HG03565 (cell line): Measurements from ENCODE around the gene ZNHIT2.

Experiments used
- ATAC-seq: cut with Tn5 transposase; IDR thresholded peaks from one replicate; pipeline ENCODE4 v1.9.1; 2021; ENCODE audit warnings: mild to moderate bottlenecking, moderate library complexity; ENCODE audit not compliant: unreplicated experiment

ZNHIT2 gene

DNA sequence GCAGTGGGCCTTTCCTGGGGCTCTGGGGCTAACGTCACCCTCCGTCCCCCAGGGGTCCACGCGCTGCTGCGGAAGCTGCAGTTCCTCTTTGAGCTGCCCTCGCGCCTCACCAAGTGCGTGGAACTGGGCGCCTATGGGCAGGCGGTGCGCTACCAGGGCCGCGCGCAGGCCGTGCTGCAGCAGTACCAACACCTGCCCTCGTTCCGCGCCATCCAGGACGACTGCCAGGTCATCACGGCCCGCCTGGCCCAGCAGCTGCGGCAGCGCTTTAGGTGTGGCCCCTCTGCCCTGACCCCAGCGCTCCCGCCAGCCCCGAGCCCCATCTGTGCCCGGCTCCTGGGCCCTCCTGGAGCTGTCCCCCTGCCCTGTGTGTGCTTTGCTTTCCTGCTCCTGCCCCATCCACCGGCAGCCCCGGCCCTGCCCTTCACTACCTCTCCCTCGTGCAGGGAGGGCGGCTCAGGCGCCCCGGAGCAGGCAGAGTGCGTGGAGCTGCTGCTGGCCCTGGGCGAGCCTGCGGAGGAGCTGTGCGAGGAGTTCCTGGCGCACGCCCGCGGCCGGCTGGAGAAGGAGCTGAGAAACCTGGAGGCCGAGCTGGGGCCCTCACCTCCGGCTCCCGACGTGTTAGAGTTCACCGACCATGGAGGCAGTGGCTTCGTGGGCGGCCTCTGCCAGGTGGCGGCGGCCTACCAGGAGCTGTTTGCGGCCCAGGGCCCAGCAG, 9.6 kb downstream of the ZNHIT2 start:
- ATAC-seq, result no peak

DNA sequence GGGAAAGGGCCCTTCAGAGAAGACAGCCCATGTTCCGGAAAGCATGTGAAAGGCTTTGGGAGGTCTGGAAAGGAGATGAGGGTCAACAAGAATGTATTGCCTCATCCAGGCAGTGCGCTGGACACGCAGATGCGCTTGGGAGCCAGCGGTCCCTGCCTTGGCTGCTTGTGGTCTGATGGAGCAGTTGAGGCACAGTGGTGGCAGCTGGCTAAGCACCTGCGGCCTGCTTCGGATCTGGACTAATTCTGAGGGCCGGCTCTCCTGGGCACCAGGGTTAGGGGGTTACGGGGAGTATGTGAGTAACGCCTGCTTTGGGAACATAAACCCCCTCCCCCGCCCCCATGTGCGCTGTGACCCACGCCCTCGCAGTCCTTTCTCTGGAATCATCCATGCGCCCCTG, 10.4 kb downstream of the ZNHIT2 start:
- no peak for ATAC-seq

DNA sequence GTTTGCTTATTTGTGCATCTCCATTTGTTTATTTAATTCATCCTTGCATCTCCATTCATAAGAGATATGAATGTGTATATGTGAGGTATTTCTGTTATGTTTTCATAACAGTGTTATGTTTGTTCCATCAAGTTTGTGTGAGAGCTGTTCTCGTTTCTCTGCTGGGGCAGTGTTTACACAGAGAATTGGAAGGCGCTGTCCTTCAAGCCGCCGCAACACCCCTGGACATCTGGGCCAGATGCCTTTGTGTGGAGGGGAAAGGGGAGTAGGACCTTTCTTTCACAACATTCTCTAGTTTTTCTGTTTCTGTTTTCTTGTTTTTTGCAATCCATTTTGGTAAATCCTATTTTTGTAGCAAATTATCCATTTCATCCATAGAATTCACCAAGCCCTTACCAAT, 12.9 kb downstream of the ZNHIT2 start:
- ATAC-seq, result no peak

DNA sequence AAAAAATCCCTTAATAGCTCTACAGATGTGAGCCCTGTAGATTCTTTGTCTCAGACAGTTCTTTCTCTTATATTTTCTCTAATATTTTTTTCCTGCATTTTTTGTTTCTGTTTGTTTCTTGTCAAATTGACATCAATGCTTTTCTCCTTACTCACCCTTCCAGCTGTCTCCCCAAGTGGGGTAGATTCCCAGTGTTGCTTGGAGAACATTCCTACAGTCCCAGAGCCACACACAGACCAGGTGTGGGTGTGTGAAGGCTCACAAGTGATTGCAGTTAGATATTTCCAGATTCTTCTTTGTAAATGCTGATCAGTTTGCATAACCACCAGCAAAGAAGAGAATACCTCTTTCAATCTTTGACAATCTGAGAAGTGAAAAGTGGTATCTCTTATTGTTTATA, 14.0 kb downstream of the ZNHIT2 start:
- no peak for ATAC-seq

DNA sequence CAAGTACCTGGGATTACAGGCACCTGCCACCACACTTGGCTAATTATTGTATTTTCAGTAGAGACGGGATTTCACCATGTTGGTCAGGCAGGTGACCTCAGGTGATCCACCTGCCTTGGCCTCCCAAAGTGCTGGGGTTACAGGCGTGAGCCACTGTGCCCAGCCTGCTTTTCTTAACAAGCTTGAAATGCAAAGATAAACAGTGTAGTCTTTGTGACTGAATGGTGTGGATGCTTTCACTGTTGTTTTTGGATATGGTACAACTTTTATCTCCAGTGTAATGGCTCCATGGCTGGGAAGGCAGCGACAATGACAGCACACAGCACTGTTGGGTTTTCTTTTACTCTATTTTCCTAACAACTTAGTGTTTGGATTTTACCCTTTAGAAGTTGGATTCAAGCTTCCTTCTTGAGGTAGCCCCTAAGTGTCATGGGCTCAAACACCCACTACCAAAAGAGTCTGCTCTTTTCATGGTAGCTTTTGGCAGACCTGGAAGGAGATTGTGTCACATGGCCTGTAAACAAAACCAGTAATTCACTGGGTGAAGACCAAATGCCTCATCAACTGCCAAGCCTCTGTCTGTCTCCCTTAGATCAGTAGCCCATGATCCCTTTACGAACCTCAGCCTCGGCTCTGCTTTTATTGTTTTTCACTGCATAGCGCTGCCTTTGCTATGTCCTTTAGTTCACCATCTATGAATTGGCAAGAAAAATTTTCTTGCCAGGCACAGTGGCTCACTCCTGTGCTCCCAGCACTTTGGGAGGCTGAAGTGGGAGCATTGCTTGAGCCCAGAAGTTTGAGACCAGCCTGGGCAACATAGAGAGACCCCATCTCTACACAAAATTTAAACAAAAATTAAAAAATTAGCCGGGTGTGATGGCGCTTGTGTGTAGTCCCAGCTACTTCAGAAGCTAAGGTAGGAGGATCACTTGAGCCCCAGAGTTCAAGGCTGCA, 15.1 kb downstream of the ZNHIT2 start:
- ATAC-seq, result no peak

DNA sequence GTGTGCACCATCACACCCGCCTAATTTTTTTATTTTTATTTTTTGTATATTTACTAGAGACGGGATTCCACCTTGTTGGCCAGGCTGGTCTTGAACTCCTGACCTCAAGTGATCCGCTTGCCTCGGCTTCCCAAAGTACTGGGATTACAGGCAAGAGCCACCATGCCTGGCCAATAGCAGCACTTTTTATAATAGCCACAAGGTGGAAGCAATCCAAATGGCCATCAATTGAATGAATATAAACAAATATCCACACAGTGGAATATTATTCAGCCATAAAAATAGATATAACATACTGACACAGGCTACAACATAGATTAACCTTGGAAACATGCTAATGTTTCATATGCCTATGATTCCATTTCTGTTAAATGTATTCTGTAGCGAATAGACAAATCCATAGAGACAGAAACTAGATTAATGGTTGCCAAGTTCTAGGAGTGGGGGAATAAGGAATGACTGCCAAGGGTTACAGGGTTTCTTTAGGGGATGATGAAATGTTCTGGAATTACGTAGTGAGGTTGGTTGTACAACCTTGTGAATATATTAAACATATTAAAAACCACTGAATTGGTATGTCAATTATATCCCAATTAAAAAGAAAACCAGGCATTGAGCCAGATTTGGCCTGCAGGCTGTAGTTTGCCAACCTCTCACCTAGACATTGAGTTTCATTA, 16.7 kb downstream of the ZNHIT2 start:
- ATAC-seq, result no peak

DNA sequence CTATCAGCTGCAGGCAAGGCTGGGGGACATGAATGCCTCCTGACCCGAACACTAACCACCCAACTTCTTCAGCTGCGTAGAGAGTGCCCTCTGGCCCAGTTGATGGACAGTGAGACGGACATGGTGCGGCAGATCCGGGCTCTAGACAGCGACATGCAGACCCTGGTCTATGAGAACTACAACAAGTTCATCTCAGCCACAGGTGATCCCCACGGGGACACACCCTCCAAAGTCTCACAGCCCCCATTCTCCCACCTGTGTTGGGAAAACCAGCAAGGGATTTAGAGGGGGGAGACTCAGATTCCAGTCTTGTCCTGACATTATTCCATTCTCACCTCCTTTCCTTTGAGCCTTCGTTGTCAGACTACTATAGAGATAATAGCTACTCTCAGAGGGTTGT, 20.6 kb downstream of the ZNHIT2 start:
- ATAC-seq, result no peak

DNA sequence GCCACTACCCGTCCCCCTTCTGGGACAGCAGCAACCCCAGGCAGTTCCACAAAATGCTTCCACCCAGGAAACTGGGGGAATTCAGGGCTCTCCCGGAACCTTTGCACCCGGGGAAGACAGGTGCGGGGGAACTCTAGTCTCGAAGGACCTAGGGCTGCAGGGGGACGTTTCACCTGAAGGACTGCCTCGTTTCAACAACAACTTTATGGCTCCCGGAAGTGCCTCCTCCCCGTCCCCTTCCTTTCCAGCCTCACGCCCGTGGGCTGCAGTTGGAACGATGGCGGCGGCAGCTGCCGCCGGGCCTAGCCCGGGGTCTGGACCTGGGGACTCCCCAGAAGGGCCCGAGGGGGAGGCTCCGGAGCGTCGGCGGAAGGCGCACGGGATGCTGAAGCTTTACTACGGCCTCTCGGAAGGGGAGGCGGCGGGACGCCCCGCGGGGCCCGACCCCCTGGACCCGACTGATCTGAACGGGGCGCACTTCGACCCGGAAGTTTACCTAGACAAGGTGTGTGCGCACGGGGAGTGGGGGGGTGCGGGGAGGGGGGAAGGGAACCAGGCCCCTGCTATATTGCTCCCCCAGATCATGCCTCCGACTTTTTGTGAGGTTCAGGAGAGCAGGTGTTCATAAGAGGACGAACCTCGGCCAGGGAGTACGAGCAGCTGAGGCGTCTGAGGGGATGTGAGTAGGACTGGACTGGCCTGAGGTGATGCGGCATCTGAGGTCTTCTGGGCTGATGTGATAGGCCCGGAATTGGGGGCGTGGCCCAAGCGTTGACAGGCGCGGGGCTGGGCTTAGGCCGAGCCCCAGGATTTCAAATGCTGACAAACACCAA, 21.3 kb downstream of the ZNHIT2 start, which contains the start of gene VPS51:
Gene VPS51 (plus strand): TSS at position 241 of the 833 bp plus-strand sequence. CDS start 37 bp downstream, at position 278.
- ATAC-seq, result peak; percentile 64

DNA sequence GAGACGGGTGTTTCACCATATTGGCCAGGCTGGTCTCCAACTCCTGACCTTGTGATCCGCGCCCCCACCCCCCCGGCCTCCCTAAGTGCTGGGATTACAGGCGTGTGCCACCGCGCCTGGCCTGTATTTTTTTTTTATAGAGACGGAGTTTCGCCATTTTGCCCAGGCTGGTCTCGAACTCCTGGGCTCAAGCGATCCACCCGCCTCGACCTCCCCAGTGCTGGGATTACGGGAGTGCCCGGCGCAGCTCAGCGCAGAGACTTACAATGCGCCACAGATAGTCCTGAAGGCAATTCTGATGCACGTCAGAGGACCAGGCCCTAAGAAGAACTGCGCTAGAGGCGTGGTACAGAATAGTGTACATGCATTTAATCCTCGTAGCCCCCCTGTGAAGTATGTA, 22.1 kb downstream of the ZNHIT2 start:
- no peak for ATAC-seq

DNA sequence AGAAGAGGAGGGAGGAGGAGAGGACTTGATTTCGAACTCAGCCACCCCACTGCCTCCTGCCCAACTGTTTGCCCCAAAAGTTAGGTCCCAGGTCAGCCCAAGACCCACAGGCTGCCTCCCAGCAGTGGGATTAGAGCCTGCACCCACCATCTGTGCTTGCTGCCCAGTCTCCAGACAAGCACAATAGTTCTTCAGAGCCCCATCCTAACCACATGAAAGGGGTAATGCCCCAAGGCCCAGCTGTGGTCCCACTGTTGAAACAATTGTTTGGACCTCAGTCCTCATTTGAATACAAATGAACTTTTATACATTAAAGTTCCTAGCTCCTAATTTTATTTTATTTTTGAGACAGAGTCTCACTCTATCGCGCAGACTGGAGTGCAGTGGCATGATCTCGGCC, 26.9 kb downstream of the ZNHIT2 start:
- no peak for ATAC-seq

DNA sequence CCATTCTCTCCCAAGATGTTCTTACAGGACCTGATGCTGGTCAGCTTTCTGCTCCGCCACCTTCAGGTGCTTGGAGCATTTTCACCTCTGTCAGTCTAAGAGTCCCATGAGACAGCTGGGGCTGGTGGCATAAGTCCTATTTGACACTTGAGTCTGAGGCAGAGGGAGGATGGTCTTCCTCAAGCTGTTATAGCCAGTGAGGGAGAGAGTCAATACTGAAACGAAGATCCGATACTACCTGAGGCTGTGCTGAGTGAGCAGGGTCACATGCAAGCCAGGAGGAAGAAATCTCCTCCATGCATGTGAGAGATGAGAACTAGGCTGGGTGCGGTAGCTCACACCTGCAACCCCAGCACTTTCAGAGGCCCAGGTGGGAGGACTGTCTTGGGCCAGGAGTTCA, 27.9 kb downstream of the ZNHIT2 start:
- no peak for ATAC-seq

DNA sequence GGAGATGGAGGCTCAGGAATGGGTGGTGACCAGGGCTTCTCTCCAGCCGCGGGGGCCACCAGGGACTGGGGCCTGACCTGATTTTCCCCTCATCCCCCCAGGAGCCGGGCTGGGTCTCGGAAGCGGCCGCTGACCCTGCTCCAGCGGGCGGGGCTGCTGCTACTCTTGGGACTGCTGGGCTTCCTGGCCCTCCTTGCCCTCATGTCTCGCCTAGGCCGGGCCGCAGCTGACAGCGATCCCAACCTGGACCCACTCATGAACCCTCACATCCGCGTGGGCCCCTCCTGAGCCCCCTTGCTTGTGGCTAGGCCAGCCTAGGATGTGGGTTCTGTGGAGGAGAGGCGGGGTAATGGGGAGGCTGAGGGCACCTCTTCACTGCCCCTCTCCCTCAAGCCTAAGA, 29.7 kb downstream of the ZNHIT2 start:
- ATAC-seq, result no peak

DNA sequence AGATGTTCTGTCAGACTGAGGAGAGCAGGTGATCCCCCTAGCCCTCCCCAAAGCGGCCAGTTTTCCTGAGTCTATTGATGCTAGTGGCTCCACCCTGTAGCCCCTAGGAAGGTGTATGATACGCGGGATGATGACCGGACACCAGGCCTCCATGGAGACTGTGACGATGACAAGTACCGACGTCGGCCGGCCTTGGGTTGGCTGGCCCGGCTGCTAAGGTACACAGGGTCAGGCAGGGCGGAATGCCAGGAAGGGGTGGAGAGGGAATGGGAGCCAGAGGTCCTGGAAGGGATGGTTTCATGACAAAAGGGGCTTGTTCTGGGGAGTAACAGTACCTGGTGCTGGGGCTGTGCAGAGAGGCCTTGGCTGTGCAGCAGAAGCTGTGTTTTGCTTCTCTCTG, 30.3 kb downstream of the ZNHIT2 start:
- ATAC-seq, result no peak

DNA sequence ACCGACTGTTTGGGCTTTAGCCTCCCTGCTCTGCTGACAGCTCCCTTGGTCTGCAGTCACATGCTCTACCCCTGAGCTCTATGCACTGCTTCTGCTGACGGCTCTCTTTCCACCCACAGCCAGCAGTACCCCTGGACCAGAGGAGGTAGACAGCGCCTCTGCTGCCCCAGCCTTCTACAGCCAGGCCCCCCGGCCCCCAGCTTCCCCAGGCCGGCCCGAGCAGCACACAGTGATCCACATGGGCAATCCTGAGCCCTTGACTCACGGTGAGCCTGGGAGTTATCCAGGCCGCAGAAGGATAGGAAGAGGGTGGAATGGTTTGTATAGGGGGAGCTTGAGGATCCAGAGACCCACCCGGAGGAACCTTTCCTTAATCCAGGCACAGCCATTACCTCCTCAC, 30.7 kb downstream of the ZNHIT2 start:
- no peak for ATAC-seq

DNA sequence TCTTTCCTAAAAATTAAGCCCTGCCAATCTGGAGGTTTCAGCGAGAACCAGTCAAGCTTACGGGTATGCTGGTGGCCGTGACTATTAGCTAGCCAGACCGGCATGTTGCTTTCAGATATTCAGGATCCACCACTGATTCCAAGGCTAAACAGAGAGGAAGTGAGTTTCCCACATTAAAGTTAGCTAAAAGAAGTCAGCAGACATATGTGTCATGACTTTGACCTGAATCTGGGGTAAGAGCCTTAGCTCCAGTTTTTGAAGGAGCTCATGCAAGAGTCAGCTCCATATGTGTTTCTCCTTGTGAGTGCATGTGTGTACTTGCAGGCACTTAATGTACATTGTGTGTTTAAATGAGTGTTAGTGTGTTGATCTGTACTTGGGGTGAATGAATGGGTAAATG, 32.1 kb downstream of the ZNHIT2 start:
- ATAC-seq, result no peak

DNA sequence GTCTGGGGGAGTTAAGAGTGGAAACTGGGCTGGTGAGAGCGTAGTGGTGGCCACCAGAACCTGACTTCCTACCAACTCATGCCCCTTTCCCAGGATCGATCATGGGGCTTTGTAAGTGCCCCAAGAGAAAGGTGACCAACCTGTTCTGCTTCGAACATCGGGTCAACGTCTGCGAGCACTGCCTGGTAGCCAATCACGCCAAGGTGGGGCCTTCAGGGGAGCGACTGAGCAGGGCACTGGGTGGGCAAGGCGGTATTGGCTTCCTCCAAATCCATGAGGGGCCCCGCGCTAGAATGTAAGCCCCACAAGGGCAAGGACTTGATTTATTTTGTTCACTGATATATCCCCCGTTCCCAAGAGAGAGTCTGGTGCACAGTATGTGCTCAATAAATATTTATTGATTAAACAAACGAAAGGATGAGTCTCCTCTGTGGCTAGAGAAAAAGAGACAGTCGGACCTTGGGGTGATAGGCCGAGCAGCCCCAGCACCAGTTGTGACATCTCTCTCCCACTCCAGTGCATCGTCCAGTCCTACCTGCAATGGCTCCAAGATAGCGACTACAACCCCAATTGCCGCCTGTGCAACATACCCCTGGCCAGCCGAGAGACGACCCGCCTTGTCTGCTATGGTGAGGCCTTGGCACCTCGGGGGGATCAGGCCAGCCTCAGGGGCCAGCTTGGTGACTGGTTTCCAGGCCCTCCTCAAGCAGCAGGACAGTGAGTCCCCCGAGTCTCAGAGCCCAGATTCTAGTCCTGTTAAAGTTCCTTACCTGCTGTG, 32.7 kb downstream of the ZNHIT2 start:
- ATAC-seq, result no peak

DNA sequence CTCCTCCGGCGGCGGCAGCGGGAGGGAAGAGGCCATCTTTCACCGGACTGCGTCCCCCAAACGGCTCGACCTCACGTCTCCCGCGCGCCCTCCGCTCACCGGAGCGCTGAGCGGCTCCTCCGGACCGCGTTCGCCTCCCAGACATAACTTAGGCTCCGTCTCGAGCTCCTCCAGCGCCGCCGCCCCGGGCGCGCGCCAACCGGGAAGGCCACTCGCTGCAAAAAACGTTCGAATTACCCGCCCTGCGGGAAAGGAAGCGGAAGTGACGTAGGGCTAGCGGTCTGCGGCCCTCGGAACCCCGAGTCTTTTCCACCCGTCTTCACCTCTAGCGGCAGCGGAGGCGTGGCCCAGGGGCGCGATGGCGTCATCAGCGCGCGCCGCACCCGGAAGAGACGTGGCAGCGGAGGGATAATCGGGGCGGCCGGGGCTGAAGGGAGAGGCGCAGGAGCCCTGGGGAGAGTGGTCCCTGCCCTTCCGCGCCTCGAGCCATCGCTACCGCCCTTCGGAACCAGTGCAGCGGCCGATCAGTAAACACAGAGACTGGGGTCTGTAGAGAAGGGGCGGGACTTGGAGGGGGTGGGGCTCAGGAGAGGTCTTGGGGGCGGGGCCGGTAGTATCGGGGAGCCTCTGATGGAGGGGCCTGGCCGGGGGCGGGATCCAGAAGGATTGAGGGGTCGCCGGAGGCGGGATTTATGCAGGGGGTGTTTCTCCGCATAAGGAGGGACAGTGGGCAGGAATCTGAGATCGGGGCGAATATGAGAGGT, 33.5 kb downstream of the ZNHIT2 start, which contains the start of the genes CDCA5 and ZFPL1:
Gene CDCA5 (minus strand): TSS at position 207 of the 764 bp plus-strand sequence. CDS start 62 bp downstream, at position 145.
Gene ZFPL1 (plus strand): TSS at position 389 of the 764 bp plus-strand sequence. CDS start 477 bp downstream, outside the sequence.
- peak; percentile 82 for ATAC-seq

DNA sequence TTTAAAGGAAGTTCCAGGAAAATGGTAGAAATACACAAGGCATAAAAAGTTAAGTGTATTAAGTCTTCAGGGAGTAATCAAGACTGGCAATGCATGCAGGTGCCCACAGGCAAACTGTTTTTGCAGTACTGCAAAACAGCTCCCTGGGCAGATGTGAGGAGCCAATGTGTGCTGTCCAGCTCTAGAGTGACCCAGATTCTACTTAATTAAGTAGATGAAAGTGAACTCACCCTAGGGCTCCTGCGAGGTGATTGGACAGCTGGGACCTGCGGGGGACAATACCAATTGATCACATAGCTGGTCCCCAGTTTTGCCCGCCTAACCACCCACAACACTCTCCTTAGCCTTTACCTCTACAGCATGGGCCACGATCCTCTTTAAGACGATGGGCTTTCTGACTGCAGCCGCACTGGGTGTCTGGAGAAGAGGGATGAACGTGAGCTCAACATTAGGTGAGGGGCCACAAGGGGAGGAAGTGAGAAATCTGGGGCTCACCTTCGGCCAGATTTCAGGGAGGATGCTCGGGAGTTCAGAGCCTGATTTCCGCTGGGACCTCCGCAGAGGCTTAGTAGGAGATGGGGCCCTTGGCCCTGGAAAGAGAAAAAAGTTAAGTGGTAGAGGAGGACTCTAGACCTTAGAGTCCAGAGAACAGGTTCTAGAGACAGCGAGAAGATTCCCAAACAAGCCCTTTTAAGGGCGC, 34.2 kb downstream of the ZNHIT2 start:
- ATAC-seq, result peak; percentile 12
